Measurements from ENCODE around the gene NLRC5. TPM values are rescaled to one million over a fixed set of nuclear protein-coding genes. Genes with fewer than 3 reads are reported as not detected.

The NLRC5 gene
- total and polyA plus RNA-seq, 7 experiments from 2014 or later = 76.0 to 615 (median 392) TPM

GRCh38 chr16:57126411-57126810 lies 137.1 kb downstream of the NLRC5 start:
- Mint-ChIP-seq H3K36me3 (peaks cover 0 to 3% (median 0%) of the 10 kb centered on the region in 5 donors), H3K4me3 (peak overlapping the region in 2 of 10 donors; percentile 4 to 20), H3K27ac (peak overlapping the region; percentile 33 to 91 (median 75)), H3K9me3 (no peaks in the 10 kb centered on the region), H3K27me3 (no peaks in the 10 kb centered on the region), H3K4me1 (peaks cover 54 to 86% (median 81%) of the 10 kb centered on the region in 7 donors)
- intact Hi-C loops (cut with micrococcal nuclease) = no loop called here
- H3K27me3 ChIP-seq (ENCODE audit: control insufficient read depth in 2 of 2, insufficient read depth in 2 of 2, low read length in 2 of 2) = no peaks in the 10 kb centered on the region
- ChIA-PET POLR2A (interaction anchor here (1.2 to 1.7 kb wide), 4 partner anchors 15 to 60 kb away, joined by 3 to 4 read pairs (median 3); partner anchors contain the start of genes PSME3IP1 and RSPRY1), CTCF (interaction anchor here (0.6 to 1.6 kb wide), 4 partner anchors 8 to 43 kb away, joined by 3 to 6 read pairs (median 4); partner anchors contain the start of gene CPNE2)
- peaks cover 62 to 65% of the 10 kb centered on the region in 2 donors for H3K4me1 ChIP-seq (ENCODE audit: control insufficient read depth in 2 of 2, insufficient read depth in 2 of 2, low read length in 2 of 2)
- H3K4me3 ChIP-seq (ENCODE audit: low read length) = no peak overlapping the region
- DNase-seq = no peak
- no peaks in the 10 kb centered on the region for H3K9me3 ChIP-seq (ENCODE audit: control insufficient read depth in 2 of 3, low read length in 3 of 3)
- H3K27ac ChIP-seq (ENCODE audit: low read depth, low read length) = no peak overlapping the region
- no peaks in the 10 kb centered on the region for H3K36me3 ChIP-seq (ENCODE audit: control insufficient read depth in 2 of 3, insufficient read depth in 3 of 3, low read length in 3 of 3)
- no peak for ATAC-seq

- Histone ChIP-seq H3K4me1 (ENCODE audit: control insufficient read depth in 2 of 2, insufficient read depth in 2 of 2, low read length in 2 of 2) (peaks cover 70 to 72% of the 10 kb centered on the region in 2 donors), H3K4me3 (ENCODE audit: low read length) (no peak overlapping the region), H3K27me3 (ENCODE audit: control insufficient read depth in 2 of 2, insufficient read depth in 2 of 2, low read length in 2 of 2) (no peaks in the 10 kb centered on the region), H3K27ac (ENCODE audit: low read depth, low read length) (peak overlapping the region; percentile 23), H3K9me3 (ENCODE audit: control insufficient read depth in 2 of 3, low read length in 3 of 3) (no peaks in the 10 kb centered on the region), H3K36me3 (ENCODE audit: control insufficient read depth in 2 of 3, insufficient read depth in 3 of 3, low read length in 3 of 3) (no peaks in the 10 kb centered on the region)
- Mint-ChIP-seq H3K27me3 (no peaks in the 10 kb centered on the region), H3K27ac (peak overlapping the region; percentile 73 to 91 (median 83)), H3K36me3 (peaks cover 0 to 3% (median 0%) of the 10 kb centered on the region in 5 donors), H3K4me3 (peak overlapping the region in 5 of 10 donors; percentile 2 to 33 (median 25)), H3K4me1 (peaks cover 54 to 94% (median 88%) of the 10 kb centered on the region in 7 donors), H3K9me3 (no peaks in the 10 kb centered on the region)
- DNase-seq = no peak
- CTCF ChIA-PET = interaction anchor here (1.0 to 1.6 kb wide), 2 partner anchors 35 to 42 kb away, joined by 3 to 4 read pairs; partner anchors contain the start of gene CPNE2
- intact Hi-C loops (cut with micrococcal nuclease) = no loop called here
- no peak for ATAC-seq
- POLR2A ChIA-PET = interaction anchor here (1.3 to 1.7 kb wide), 3 partner anchors 14 to 59 kb away, joined by 3 to 4 read pairs (median 3); partner anchors contain the start of genes PSME3IP1 and RSPRY1
Measured at GRCh38 chr16:57127037-57127763, 137.8 kb downstream of the NLRC5 start.

GRCh38 chr16:57127836-57128235 lies 138.5 kb downstream of the NLRC5 start:
- Histone ChIP-seq H3K4me1 (ENCODE audit: control insufficient read depth in 2 of 2, insufficient read depth in 2 of 2, low read length in 2 of 2) (peaks cover 76 to 78% of the 10 kb centered on the region in 2 donors), H3K27me3 (ENCODE audit: control insufficient read depth in 2 of 2, insufficient read depth in 2 of 2, low read length in 2 of 2) (no peaks in the 10 kb centered on the region), H3K36me3 (ENCODE audit: control insufficient read depth in 2 of 3, insufficient read depth in 3 of 3, low read length in 3 of 3) (no peaks in the 10 kb centered on the region), H3K9me3 (ENCODE audit: control insufficient read depth in 2 of 3, low read length in 3 of 3) (no peaks in the 10 kb centered on the region), H3K27ac (ENCODE audit: low read depth, low read length) (peak overlapping the region; percentile 23), H3K4me3 (ENCODE audit: low read length) (no peak overlapping the region)
- H3K4me1 Mint-ChIP-seq = peaks cover 57 to 98% (median 90%) of the 10 kb centered on the region in 7 donors
- intact Hi-C loops (cut with micrococcal nuclease) = loop anchor here in 1 of 2 donors (2.0 kb wide), 1 partner anchor 59 kb away; the partner anchor contains the start of genes PSME3IP1 and RSPRY1
- no peak for ATAC-seq
- peak overlapping the region in 4 of 10 donors; percentile 2 to 33 (median 25) for H3K4me3 Mint-ChIP-seq
- ChIA-PET CTCF (no interaction called here), POLR2A (no interaction called here)
- peaks cover 0 to 3% (median 0%) of the 10 kb centered on the region in 5 donors for H3K36me3 Mint-ChIP-seq
- no peaks in the 10 kb centered on the region for H3K27me3 Mint-ChIP-seq
- H3K27ac Mint-ChIP-seq = peak overlapping the region; percentile 73 to 91 (median 83)
- DNase-seq = no peak
- no peaks in the 10 kb centered on the region for H3K9me3 Mint-ChIP-seq

- intact Hi-C loops (cut with micrococcal nuclease) = loop anchor here in 1 of 2 donors (2.0 kb wide), 1 partner anchor 58 kb away; the partner anchor contains the start of genes PSME3IP1 and RSPRY1
- CTCF ChIA-PET = interaction anchor here (0.8 to 1.0 kb wide), 2 partner anchors 13 to 44 kb away, joined by 3 read pairs; no protein-coding TSS in a partner anchor
- H3K27me3 ChIP-seq (ENCODE audit: control insufficient read depth in 2 of 2, insufficient read depth in 2 of 2, low read length in 2 of 2) = no peaks in the 10 kb centered on the region
- H3K4me1 ChIP-seq (ENCODE audit: control insufficient read depth in 2 of 2, insufficient read depth in 2 of 2, low read length in 2 of 2) = peaks cover 76 to 82% of the 10 kb centered on the region in 2 donors
- peak overlapping the region; percentile 2 for H3K4me3 ChIP-seq (ENCODE audit: low read length)
- H3K27ac ChIP-seq (ENCODE audit: low read depth, low read length) = peak overlapping the region; percentile 55
- no peaks in the 10 kb centered on the region for H3K9me3 ChIP-seq (ENCODE audit: control insufficient read depth in 2 of 3, low read length in 3 of 3)
- no peaks in the 10 kb centered on the region for H3K27me3 Mint-ChIP-seq
- DNase-seq = peak in 6 of 9 donors; percentile 26 to 35 (median 32)
- H3K36me3 Mint-ChIP-seq = peaks cover 0 to 3% (median 0%) of the 10 kb centered on the region in 5 donors
- peak overlapping the region; percentile 27 to 84 (median 59) for H3K4me3 Mint-ChIP-seq
- peaks cover 50 to 98% (median 85%) of the 10 kb centered on the region in 7 donors for H3K4me1 Mint-ChIP-seq
- no peaks in the 10 kb centered on the region for H3K9me3 Mint-ChIP-seq
- no peaks in the 10 kb centered on the region for H3K36me3 ChIP-seq (ENCODE audit: control insufficient read depth in 2 of 3, insufficient read depth in 3 of 3, low read length in 3 of 3)
- POLR2A ChIA-PET = interaction anchor here (0.9 to 1.8 kb wide), 2 partner anchors 12 to 14 kb away, joined by 3 to 8 read pairs; no protein-coding TSS in a partner anchor
- peak overlapping the region; percentile 83 to 94 (median 91) for H3K27ac Mint-ChIP-seq
- peak; percentile 66 for ATAC-seq
Measured at GRCh38 chr16:57128771-57129389, 139.5 kb downstream of the NLRC5 start.

- Histone ChIP-seq H3K27me3 (ENCODE audit: control insufficient read depth in 2 of 2, insufficient read depth in 2 of 2, low read length in 2 of 2) (no peaks in the 10 kb centered on the region), H3K4me1 (ENCODE audit: control insufficient read depth in 2 of 2, insufficient read depth in 2 of 2, low read length in 2 of 2) (peaks cover 82 to 89% of the 10 kb centered on the region in 2 donors), H3K36me3 (ENCODE audit: control insufficient read depth in 2 of 3, insufficient read depth in 3 of 3, low read length in 3 of 3) (no peaks in the 10 kb centered on the region), H3K9me3 (ENCODE audit: control insufficient read depth in 2 of 3, low read length in 3 of 3) (no peaks in the 10 kb centered on the region), H3K4me3 (ENCODE audit: low read length) (peak overlapping the region; percentile 44), H3K27ac (ENCODE audit: low read depth, low read length) (peak overlapping the region; percentile 80)
- ChIA-PET CTCF (interaction anchor here (0.5 kb wide), 1 partner anchor 13 kb away, joined by 3 read pairs; no protein-coding TSS in a partner anchor), POLR2A (interaction anchor here (1.2 kb wide), 1 partner anchor 38 kb away, joined by 3 read pairs; the partner anchor contains the start of gene CPNE2)
- ATAC-seq = no peak
- H3K27ac Mint-ChIP-seq = peak overlapping the region; percentile 36 to 94 (median 88)
- H3K4me3 Mint-ChIP-seq = peak overlapping the region in 5 of 10 donors; percentile 55 to 62 (median 61)
- H3K9me3 Mint-ChIP-seq = no peaks in the 10 kb centered on the region
- no peaks in the 10 kb centered on the region for H3K27me3 Mint-ChIP-seq
- intact Hi-C loops (cut with micrococcal nuclease) = no loop called here
- DNase-seq = no peak
- H3K36me3 Mint-ChIP-seq = peaks cover 0 to 3% (median 0%) of the 10 kb centered on the region in 5 donors
- H3K4me1 Mint-ChIP-seq = peaks cover 56 to 98% (median 83%) of the 10 kb centered on the region in 7 donors
Measured at GRCh38 chr16:57130950-57131321, 141.6 kb downstream of the NLRC5 start.

- Histone ChIP-seq H3K27ac (ENCODE audit: low read depth, low read length) (peak overlapping the region; percentile 80), H3K4me1 (ENCODE audit: control insufficient read depth in 2 of 2, insufficient read depth in 2 of 2, low read length in 2 of 2) (peaks cover 81 to 88% of the 10 kb centered on the region in 2 donors), H3K4me3 (ENCODE audit: low read length) (peak overlapping the region; percentile 44), H3K36me3 (ENCODE audit: control insufficient read depth in 2 of 3, insufficient read depth in 3 of 3, low read length in 3 of 3) (no peaks in the 10 kb centered on the region), H3K27me3 (ENCODE audit: control insufficient read depth in 2 of 2, insufficient read depth in 2 of 2, low read length in 2 of 2) (no peaks in the 10 kb centered on the region), H3K9me3 (ENCODE audit: control insufficient read depth in 2 of 3, low read length in 3 of 3) (no peaks in the 10 kb centered on the region)
- H3K4me1 Mint-ChIP-seq = peaks cover 51 to 98% (median 82%) of the 10 kb centered on the region in 7 donors
- intact Hi-C loops (cut with micrococcal nuclease) = no loop called here
- peaks cover 0 to 2% (median 0%) of the 10 kb centered on the region in 5 donors for H3K36me3 Mint-ChIP-seq
- POLR2A ChIA-PET = interaction anchor here (1.2 kb wide), 1 partner anchor 39 kb away, joined by 3 read pairs; the partner anchor contains the start of gene CPNE2
- peak overlapping the region in 8 of 10 donors; percentile 3 to 73 (median 58) for H3K4me3 Mint-ChIP-seq
- DNase-seq (no peak), ATAC-seq (no peak)
- H3K27me3 Mint-ChIP-seq = no peaks in the 10 kb centered on the region
- CTCF ChIA-PET = no interaction called here
- H3K9me3 Mint-ChIP-seq = no peaks in the 10 kb centered on the region
- H3K27ac Mint-ChIP-seq = peak overlapping the region; percentile 68 to 94 (median 88)
Measured at GRCh38 chr16:57131351-57131970, 142.1 kb downstream of the NLRC5 start.
